ENCODE results near the gene SQOR. TPM values are rescaled to one million over a fixed set of nuclear protein-coding genes. Genes with fewer than 3 reads are reported as not detected.

The SQOR gene
- total and polyA plus RNA-seq, 2 donors (not counting 1 experiment from before 2014, with no cell fraction given): 81.5 to 129 TPM

GRCh38 chr15:45669422-45669821 is 34.6 kb downstream of the SQOR start:
- no peaks in the 10 kb centered on the region for H4K20me1 ChIP-seq (ENCODE audit: control insufficient read depth, extremely low read depth, insufficient read depth, low read length)
- no peak overlapping the region for H2AFZ ChIP-seq (ENCODE audit: low read length)
- H3K4me1 ChIP-seq (ENCODE audit: control insufficient read depth, extremely low read depth, insufficient read depth, low read length): no peaks in the 10 kb centered on the region
- H3K4me3 ChIP-seq (replicated peaks in 1 of 4; ENCODE audit: control extremely low read depth in 1 of 4, insufficient read depth in 1 of 4, low read depth in 3 of 4, low read length in 4 of 4): no peak overlapping the region
- no peak overlapping the region for H3K4me2 ChIP-seq (ENCODE audit: extremely low read depth, insufficient read depth, low read length)
- no peaks in the 10 kb centered on the region for H3K27me3 ChIP-seq (ENCODE audit: control insufficient read depth, insufficient read depth, low read length)
- peaks cover 3% of the 10 kb centered on the region for H3K36me3 ChIP-seq (ENCODE audit: control insufficient read depth, insufficient read depth, low read length)
- H3K9ac ChIP-seq (ENCODE audit: insufficient read depth, low read length): no peak overlapping the region
- DNase-seq (ENCODE audit: low read depth in 2 of 2): no peak
- TF ChIP-seq EZH2 (IDR thresholded peaks at IDR 0.05; ENCODE audit: low read length, missing control alignments) (no peak), CTCF (conservative IDR thresholded peaks at IDR 0.05 in 1 of 2, IDR thresholded peaks at IDR 0.05 in 1 of 2; ENCODE audit: low read depth in 1 of 2, low read length in 2 of 2) (no peak)
- no peak overlapping the region for H3K27ac ChIP-seq (ENCODE audit: insufficient read depth, low read length)
- no peaks in the 10 kb centered on the region for H3K9me3 ChIP-seq (ENCODE audit: control insufficient read depth, insufficient read depth, low read depth, low read length)
- no peaks in the 10 kb centered on the region for H3K79me2 ChIP-seq (ENCODE audit: control insufficient read depth, insufficient read depth, low read length)

- Histone ChIP-seq H3K4me2 (ENCODE audit: extremely low read depth, insufficient read depth, low read length) (no peak overlapping the region), H2AFZ (ENCODE audit: low read length) (no peak overlapping the region), H3K9ac (ENCODE audit: insufficient read depth, low read length) (no peak overlapping the region), H3K4me1 (ENCODE audit: control insufficient read depth, extremely low read depth, insufficient read depth, low read length) (peaks cover 2% of the 10 kb centered on the region), H3K27me3 (ENCODE audit: control insufficient read depth, insufficient read depth, low read length) (no peaks in the 10 kb centered on the region), H3K9me3 (ENCODE audit: control insufficient read depth, insufficient read depth, low read depth, low read length) (no peaks in the 10 kb centered on the region), H4K20me1 (ENCODE audit: control insufficient read depth, extremely low read depth, insufficient read depth, low read length) (no peaks in the 10 kb centered on the region), H3K79me2 (ENCODE audit: control insufficient read depth, insufficient read depth, low read length) (no peaks in the 10 kb centered on the region), H3K36me3 (ENCODE audit: control insufficient read depth, insufficient read depth, low read length) (peaks cover 3% of the 10 kb centered on the region), H3K27ac (ENCODE audit: insufficient read depth, low read length) (peak overlapping the region; percentile 31), H3K4me3 (replicated peaks in 1 of 4; ENCODE audit: control extremely low read depth in 1 of 4, insufficient read depth in 1 of 4, low read depth in 3 of 4, low read length in 4 of 4) (no peak overlapping the region)
- TF ChIP-seq CTCF (conservative IDR thresholded peaks at IDR 0.05 in 1 of 2, IDR thresholded peaks at IDR 0.05 in 1 of 2; ENCODE audit: low read depth in 1 of 2, low read length in 2 of 2) (no peak), EZH2 (IDR thresholded peaks at IDR 0.05; ENCODE audit: low read length, missing control alignments) (no peak)
- peak in 1 of 2 donors; percentile 5 for DNase-seq (ENCODE audit: low read depth in 2 of 2)
Measured at GRCh38 chr15:45670091-45670490, 35.3 kb downstream of the SQOR start.

- Histone ChIP-seq H3K9me3 (ENCODE audit: control insufficient read depth, insufficient read depth, low read depth, low read length) (no peaks in the 10 kb centered on the region), H2AFZ (ENCODE audit: low read length) (no peak overlapping the region)
Measured at GRCh38 chr15:45670511-45670910, 35.7 kb downstream of the SQOR start.

More at GRCh38 chr15:45670511-45670910, 35.7 kb downstream of the SQOR start:
- H3K27ac ChIP-seq (ENCODE audit: insufficient read depth, low read length): peak overlapping the region; percentile 31
- no peaks in the 10 kb centered on the region for H3K79me2 ChIP-seq (ENCODE audit: control insufficient read depth, insufficient read depth, low read length)
- peaks cover 4% of the 10 kb centered on the region for H3K36me3 ChIP-seq (ENCODE audit: control insufficient read depth, insufficient read depth, low read length)
- TF ChIP-seq CTCF (conservative IDR thresholded peaks at IDR 0.05 in 1 of 2, IDR thresholded peaks at IDR 0.05 in 1 of 2; ENCODE audit: low read depth in 1 of 2, low read length in 2 of 2) (no peak), EZH2 (IDR thresholded peaks at IDR 0.05; ENCODE audit: low read length, missing control alignments) (no peak)
- no peaks in the 10 kb centered on the region for H4K20me1 ChIP-seq (ENCODE audit: control insufficient read depth, extremely low read depth, insufficient read depth, low read length)
- DNase-seq (ENCODE audit: low read depth in 2 of 2): peak in 1 of 2 donors; percentile 9
- peaks cover 2% of the 10 kb centered on the region for H3K4me1 ChIP-seq (ENCODE audit: control insufficient read depth, extremely low read depth, insufficient read depth, low read length)
- no peaks in the 10 kb centered on the region for H3K27me3 ChIP-seq (ENCODE audit: control insufficient read depth, insufficient read depth, low read length)
- no peak overlapping the region for H3K4me2 ChIP-seq (ENCODE audit: extremely low read depth, insufficient read depth, low read length)
- no peak overlapping the region for H3K4me3 ChIP-seq (replicated peaks in 1 of 4; ENCODE audit: control extremely low read depth in 1 of 4, insufficient read depth in 1 of 4, low read depth in 3 of 4, low read length in 4 of 4)
- H3K9ac ChIP-seq (ENCODE audit: insufficient read depth, low read length): no peak overlapping the region
